Measurements from ENCODE around the gene FPR1. TPM values are rescaled to one million over a fixed set of nuclear protein-coding genes. Genes with fewer than 3 reads are reported as not detected.

FPR1 gene
- total and polyA plus RNA-seq, 2 of the 4 experiments (the other 2 are of a cell fraction) = not detected

DNA sequence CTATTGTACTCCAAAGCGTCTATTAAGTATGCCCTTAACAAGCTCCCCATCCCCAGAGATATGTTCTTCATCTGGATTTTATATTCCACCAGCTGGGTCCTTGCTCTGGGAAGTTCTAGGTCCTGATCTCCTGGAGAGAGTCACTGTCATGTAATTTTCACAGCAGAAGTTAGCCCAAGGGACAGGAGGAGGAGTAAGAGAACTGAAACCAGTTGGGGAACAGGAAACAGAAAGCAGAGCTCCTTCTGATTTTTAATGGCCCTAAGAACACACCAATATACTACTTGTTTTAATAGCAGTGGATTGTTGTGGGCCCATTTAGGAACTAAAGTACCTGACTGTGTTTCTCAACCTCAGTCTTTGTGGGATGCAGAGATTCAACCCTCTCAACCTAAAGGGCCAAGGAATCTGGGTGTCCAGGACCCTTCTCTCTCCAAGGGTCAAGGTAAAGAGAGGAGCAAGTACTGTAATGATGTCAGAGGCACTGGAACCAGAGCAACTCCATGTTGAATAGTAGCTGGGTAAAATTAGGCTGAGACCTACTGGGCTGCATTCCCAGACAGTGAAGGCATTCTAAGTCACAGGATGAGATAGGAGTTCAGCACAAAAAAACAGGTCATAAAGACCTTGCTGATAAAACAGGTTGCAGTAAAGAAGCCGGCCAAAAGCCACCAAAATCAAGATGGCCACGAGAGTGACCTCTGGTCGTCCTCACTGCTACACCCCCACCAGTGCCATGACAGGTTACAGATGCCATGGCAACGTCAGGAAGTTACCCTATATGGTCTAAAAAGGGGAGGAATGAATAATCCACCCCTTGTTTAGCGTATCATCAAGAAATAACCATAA, 35.2 kb upstream of the FPR1 start:
- Histone ChIP-seq H3K9me1 (ENCODE audit: insufficient read depth, low read length) (no peaks in the 10 kb centered on the region), H3K36me3 (ENCODE audit: control insufficient read depth, insufficient read depth, low read length) (no peaks in the 10 kb centered on the region), H3K18ac (ENCODE audit: low read depth, low read length) (no peak overlapping the region), H3K79me1 (ENCODE audit: low read depth in 1 of 2, low read length in 2 of 2) (no peaks in the 10 kb centered on the region), H4K8ac (ENCODE audit: low read depth in 2 of 2, low read length in 2 of 2) (no peak overlapping the region), H3K4me3 (ENCODE audit: insufficient read depth, low read depth, low read length) (no peak overlapping the region), H3K27ac (ENCODE audit: insufficient read depth, low read length) (no peak overlapping the region), H3K56ac (ENCODE audit: extremely low read depth, insufficient read depth, low read length) (no peak overlapping the region), H2BK15ac (ENCODE audit: low read depth, low read length) (no peak overlapping the region), H4K5ac (ENCODE audit: low read depth, low read length) (no peak overlapping the region), H4K91ac (ENCODE audit: insufficient read depth, low read depth, low read length) (no peak overlapping the region), H3K4ac (ENCODE audit: low read depth, low read length) (no peak overlapping the region), H2AK5ac (ENCODE audit: low read depth, low read length) (no peak overlapping the region), H2AFZ (replicated peaks; ENCODE audit: low read length, poor library complexity) (no peak overlapping the region), H3K9me3 (ENCODE audit: control insufficient read depth, insufficient read depth, low read length) (no peaks in the 10 kb centered on the region; the same call in 1 of the 2 replicates), H4K20me1 (ENCODE audit: insufficient read depth, low read length) (no peaks in the 10 kb centered on the region), H3K4me1 (ENCODE audit: control insufficient read depth, insufficient read depth, low read length) (no peaks in the 10 kb centered on the region), H2BK120ac (ENCODE audit: low read depth, low read length) (no peak overlapping the region), H2BK5ac (ENCODE audit: low read depth, low read length, poor library complexity, severe bottlenecking) (no peak overlapping the region), H3K4me2 (ENCODE audit: low read depth, low read length) (no peak overlapping the region), H3K23ac (ENCODE audit: low read depth, low read length) (no peak overlapping the region), H2BK20ac (ENCODE audit: low read depth, low read length) (no peak overlapping the region), H3K14ac (replicated peaks; ENCODE audit: low read depth, low read length) (no peak overlapping the region), H2AK9ac (replicated peaks; ENCODE audit: low read depth, low read length, poor library complexity) (no peak overlapping the region), H3K27me3 (ENCODE audit: control insufficient read depth, insufficient read depth, low read length) (no peaks in the 10 kb centered on the region), H3K9ac (ENCODE audit: low read depth, low read length) (no peak overlapping the region)
- DNase-seq (no peak), ATAC-seq (ENCODE audit: low read depth) (no peak)
- CTCF ChIA-PET = interaction anchor here (1.5 kb wide), 1 partner anchor 9 kb away, joined by 5 read pairs; no protein-coding TSS in a partner anchor
- no TSS peak for BruUV-seq (replicated peaks)
- dilution Hi-C loops (cut with HindIII; ENCODE audit: low sequenced_read_pairs, unreplicated experiment) = no loop called here
- intact Hi-C loops (cut with micrococcal nuclease) = no loop called here
- in situ Hi-C loops (cut with MboI; ENCODE audit: low sequenced_read_pairs) = no loop called here
- WGBS, 2 experiments (ENCODE audit: extremely low coverage in 2 of 2, insufficient read length in 1 of 2) = no CpG with 5 or more reads among the region's 6 CpGs
- POLR2A ChIA-PET (ENCODE audit: unreplicated experiment) = no interaction called here
- TF ChIP-seq RFX5 (IDR thresholded peaks at IDR 0.05; ENCODE audit: low read depth, low read length) (no peak), POLR2A (IDR thresholded peaks at IDR 0.05; ENCODE audit: low read depth, low read length) (no peak), FOS (IDR thresholded peaks at IDR 0.05; ENCODE audit: low read depth, low read length) (no peak), CHD1 (IDR thresholded peaks at IDR 0.05; ENCODE audit: low read depth, low read length) (no peak), SMC3 (IDR thresholded peaks at IDR 0.05; ENCODE audit: low read depth, low read length) (no peak), MXI1 (IDR thresholded peaks at IDR 0.05; ENCODE audit: borderline replicate concordance, low read depth, low read length) (no peak), RCOR1 (IDR thresholded peaks at IDR 0.05; ENCODE audit: insufficient replicate concordance, low read length) (no peak), NFE2L2 (IDR thresholded peaks at IDR 0.05; ENCODE audit: low read depth, low read length) (no peak), BHLHE40 (IDR thresholded peaks at IDR 0.05; ENCODE audit: low read depth, low read length) (no peak), CEBPB (IDR thresholded peaks at IDR 0.05; ENCODE audit: low read depth, low read length) (no peak), RAD21 (IDR thresholded peaks at IDR 0.05; ENCODE audit: low read length) (no peak), MAFK (IDR thresholded peaks at IDR 0.05; ENCODE audit: low read depth, low read length) (no peak)
- TF ChIP-seq, protein P1, sequence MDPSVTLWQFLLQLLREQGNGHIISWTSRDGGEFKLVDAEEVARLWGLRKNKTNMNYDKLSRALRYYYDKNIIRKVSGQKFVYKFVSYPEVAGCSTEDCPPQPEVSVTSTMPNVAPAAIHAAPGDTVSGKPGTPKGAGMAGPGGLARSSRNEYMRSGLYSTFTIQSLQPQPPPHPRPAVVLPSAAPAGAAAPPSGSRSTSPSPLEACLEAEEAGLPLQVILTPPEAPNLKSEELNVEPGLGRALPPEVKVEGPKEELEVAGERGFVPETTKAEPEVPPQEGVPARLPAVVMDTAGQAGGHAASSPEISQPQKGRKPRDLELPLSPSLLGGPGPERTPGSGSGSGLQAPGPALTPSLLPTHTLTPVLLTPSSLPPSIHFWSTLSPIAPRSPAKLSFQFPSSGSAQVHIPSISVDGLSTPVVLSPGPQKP (IDR thresholded peaks at IDR 0.05; ENCODE audit: borderline replicate concordance, low read depth, low read length) = no peak
- TF ChIP-seq, protein P2, sequence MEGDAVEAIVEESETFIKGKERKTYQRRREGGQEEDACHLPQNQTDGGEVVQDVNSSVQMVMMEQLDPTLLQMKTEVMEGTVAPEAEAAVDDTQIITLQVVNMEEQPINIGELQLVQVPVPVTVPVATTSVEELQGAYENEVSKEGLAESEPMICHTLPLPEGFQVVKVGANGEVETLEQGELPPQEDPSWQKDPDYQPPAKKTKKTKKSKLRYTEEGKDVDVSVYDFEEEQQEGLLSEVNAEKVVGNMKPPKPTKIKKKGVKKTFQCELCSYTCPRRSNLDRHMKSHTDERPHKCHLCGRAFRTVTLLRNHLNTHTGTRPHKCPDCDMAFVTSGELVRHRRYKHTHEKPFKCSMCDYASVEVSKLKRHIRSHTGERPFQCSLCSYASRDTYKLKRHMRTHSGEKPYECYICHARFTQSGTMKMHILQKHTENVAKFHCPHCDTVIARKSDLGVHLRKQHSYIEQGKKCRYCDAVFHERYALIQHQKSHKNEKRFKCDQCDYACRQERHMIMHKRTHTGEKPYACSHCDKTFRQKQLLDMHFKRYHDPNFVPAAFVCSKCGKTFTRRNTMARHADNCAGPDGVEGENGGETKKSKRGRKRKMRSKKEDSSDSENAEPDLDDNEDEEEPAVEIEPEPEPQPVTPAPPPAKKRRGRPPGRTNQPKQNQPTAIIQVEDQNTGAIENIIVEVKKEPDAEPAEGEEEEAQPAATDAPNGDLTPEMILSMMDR (conservative IDR thresholded peaks at IDR 0.05; ENCODE audit: low read depth, low read length) = no peak
- TF ChIP-seq, protein P3, sequence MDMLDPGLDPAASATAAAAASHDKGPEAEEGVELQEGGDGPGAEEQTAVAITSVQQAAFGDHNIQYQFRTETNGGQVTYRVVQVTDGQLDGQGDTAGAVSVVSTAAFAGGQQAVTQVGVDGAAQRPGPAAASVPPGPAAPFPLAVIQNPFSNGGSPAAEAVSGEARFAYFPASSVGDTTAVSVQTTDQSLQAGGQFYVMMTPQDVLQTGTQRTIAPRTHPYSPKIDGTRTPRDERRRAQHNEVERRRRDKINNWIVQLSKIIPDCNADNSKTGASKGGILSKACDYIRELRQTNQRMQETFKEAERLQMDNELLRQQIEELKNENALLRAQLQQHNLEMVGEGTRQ (IDR thresholded peaks at IDR 0.05; ENCODE audit: low read depth, low read length) = no peak
